Measurements from ENCODE around the gene SNX32. TPM values are rescaled to one million over a fixed set of nuclear protein-coding genes. Genes with fewer than 3 reads are reported as not detected.

Gene SNX32
- polyA plus RNA-seq (ENCODE audit: insufficient read length in 3 of 3): 1 to 10 TPM; 1.4 to 3.7 (median 2.2) TPM
- long read RNA-seq, donor 1, partial matches to known transcripts: 0 of 1 reads
- long read RNA-seq, donor 1, other reads (novel, unspliced or antisense): 0 of 1 reads
- long read RNA-seq, donor 2, partial matches to known transcripts: 639 of 639 reads
- long read RNA-seq, donor 2, other reads (novel, unspliced or antisense): 0 of 639 reads
- long read RNA-seq, donor 3, partial matches to known transcripts: 1,060 of 1,065 reads
- long read RNA-seq, donor 3, other reads (novel, unspliced or antisense): 5 of 1,065 reads
- long read RNA-seq, donor 4, partial matches to known transcripts: 851 of 852 reads
- long read RNA-seq, donor 4, other reads (novel, unspliced or antisense): 0 of 852 reads
- long read RNA-seq, donor 5: 0 reads
- long read RNA-seq, donor 6, partial matches to known transcripts: 660 of 660 reads
- long read RNA-seq, donor 6, other reads (novel, unspliced or antisense): 0 of 660 reads
- long read RNA-seq, donor 7, partial matches to known transcripts: 990 of 1,010 reads
- long read RNA-seq, donor 7, other reads (novel, unspliced or antisense): 20 of 1,010 reads
- long read RNA-seq, donor 8, partial matches to known transcripts: 0 of 1 reads
- long read RNA-seq, donor 8, other reads (novel, unspliced or antisense): 0 of 1 reads
- long read RNA-seq, donor 9: 0 reads
- long read RNA-seq, donor 10: 0 reads
- long read RNA-seq, donor 11, partial matches to known transcripts: 712 of 712 reads
- long read RNA-seq, donor 11, other reads (novel, unspliced or antisense): 0 of 712 reads
- long read RNA-seq, donor 12: 0 reads
- long read RNA-seq, donor 13: 0 reads
- long read RNA-seq, donor 14, partial matches to known transcripts: 831 of 832 reads
- long read RNA-seq, donor 14, other reads (novel, unspliced or antisense): 0 of 832 reads
- long read RNA-seq, donor 15: 0 reads
- long read RNA-seq, donor 16, partial matches to known transcripts: 2,353 of 2,372 reads
- long read RNA-seq, donor 16, other reads (novel, unspliced or antisense): 19 of 2,372 reads

DNA sequence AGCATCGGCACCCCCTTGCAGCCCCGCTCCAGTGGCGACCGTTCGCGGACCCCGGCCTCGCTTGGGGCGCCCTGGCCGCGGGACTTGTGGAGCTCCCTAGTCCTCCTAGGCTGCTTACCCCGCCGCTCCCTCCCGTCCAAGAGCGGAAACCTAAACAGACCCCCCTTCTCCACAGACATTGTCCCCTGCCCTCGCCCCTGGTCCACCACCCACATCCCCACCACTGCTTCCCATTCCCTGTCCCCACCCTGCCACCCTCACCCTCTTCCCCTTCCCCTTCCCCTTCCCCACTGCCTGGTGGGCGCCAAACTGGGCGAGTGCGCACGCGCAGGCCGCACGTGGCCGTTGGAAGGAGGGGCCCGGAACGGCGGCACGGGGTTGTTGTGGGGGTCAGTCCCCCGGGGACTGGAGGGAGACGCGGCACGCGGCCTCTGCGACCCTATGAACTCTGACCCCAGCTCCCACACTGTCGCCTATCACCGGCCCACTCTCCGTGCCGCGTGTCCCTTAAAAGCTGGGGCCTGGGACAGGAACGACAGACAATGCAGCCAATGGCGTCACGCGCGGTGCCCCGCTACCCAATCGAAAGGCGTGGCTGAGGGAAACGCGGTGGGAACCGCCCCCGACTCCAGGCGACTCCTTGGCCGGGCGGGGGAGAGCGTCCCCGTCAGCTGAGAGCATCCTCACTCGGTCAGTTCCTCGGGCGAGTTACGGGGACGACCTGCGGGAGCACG is at the start of gene SNX32:
Gene SNX32, plus strand, starts transcription at position 667 of the 734 bp plus-strand sequence. CDS start 103 bp downstream, outside the sequence.
- DNase-seq (ENCODE audit: extremely low read depth in 1 of 11, low read depth in 9 of 11, low spot score in 4 of 11): peak; percentile 85 to 95 (median 89)

DNA sequence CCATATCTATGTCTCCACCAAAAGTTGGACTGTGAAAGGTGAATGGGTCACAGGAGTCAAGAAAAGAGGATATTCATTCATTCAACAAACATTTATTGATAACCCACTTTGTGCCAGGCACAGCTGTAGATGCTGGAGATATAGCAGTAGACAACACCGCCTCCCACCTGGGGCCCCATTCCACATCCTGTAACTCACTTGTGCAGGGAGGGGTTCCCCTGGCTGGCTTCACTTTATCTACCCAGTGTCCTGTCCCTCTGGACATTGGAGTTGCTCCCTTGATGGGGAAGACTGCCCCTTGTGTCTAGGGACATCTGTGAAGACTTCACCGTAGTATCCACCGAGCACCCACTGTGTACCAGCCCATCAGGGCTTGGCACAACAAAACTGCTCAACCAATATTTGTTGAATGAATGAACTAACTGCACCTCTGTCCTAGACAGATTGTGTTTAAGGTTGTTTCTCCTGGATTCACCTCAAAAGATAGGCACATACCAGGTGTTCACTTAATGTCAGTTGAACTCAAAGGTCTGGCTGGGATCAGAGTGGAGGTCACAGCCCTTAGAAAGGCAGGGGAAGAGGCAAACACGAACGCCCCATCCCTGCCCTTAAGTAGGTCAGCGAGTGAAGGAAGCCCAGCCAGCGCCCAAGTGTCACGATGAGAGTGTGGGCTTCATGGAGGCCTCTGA is 48.3 kb upstream of the SNX32 start:
- no peak for DNase-seq (ENCODE audit: extremely low read depth in 1 of 11, low read depth in 9 of 11, low spot score in 4 of 11)

DNA sequence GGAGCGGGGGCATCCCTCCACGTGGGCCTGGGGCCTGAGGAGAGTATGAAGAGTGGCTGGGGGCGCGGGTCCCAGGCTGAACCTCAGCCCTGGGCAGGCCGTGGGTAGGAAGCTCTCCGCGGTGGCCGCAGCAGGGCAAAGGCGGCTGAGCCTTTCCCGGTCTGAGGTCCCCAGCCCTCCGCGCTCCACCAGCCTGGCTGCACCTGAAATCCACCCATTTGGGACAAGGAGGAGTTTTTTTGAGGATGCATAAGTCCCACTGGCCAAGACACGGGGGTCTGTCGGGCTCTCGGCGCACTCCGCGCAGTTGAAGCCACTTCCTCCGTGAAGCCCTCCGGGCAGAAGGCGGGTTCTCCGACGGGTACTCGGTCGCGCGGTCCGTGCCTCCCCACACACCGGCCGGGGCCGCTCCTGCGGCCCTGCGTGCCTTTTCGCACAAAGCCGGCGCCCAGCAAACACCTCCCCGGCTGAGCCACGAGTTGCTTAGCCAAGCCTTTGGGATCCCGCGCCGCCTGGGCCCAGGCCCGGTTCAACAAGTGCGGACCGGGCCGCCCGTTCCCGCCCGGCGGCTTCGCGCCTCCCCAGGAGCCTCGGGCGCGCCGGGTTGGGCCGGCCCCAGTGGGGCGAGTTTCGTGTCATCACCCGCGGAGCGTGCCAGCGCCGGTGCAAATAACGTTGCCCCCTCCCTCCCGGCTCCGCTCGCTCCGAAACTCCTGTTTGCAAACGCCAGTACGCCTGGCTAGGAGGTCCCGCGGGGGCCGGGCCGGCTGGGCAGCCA is 47.6 kb upstream of the SNX32 start:
- DNase-seq (ENCODE audit: extremely low read depth in 1 of 11, low read depth in 9 of 11, low spot score in 4 of 11): no peak

DNA sequence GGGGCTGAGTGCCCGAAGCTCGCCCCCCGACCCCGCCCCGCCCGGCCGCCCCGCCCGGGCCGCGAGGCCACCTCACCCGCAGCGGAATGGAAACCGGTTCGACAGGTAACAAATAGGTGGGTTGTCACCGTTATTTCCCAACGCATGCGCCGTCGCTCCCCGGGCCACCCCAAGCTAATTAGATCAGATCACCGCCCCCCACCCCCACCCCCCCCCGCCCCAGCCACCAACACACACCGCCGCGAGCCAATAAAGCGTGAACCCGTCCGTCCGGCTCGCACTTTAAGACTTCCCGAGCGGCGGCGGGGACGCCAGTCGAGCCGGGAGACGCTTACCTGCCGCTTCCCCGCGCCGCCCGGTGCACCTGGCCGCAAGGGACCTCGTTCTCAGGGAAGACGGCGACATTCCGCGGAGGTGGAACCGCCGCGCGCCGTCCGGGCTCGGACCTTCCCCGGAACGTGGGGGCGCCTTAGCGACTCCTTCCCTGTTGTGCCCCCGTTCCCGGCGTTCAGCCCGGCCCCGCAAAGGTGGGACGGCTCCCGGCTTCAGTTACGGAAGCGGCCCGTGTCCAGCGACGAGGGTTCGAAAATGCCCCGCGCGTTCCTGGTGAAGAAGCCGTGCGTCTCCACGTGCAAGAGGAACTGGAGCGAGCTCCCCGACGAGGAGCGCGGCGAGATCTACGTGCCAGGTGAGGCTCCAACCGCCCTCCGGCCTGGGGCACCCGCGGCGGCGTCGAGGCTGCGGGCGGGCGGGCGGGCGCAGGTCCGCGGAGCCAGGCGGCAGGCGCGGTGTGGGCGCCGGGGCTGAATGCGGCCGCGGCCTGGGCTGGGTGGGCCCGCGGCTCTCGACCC is 46.8 kb upstream of the SNX32 start, which contains the start of gene OVOL1:
Gene OVOL1, plus strand, starts transcription at position 278 of the 851 bp plus-strand sequence. Its CDS starts 311 bp downstream, at position 589.
- DNase-seq (ENCODE audit: extremely low read depth in 1 of 11, low read depth in 9 of 11, low spot score in 4 of 11): peak in 2 of 11 donors; percentile 34 to 72

DNA sequence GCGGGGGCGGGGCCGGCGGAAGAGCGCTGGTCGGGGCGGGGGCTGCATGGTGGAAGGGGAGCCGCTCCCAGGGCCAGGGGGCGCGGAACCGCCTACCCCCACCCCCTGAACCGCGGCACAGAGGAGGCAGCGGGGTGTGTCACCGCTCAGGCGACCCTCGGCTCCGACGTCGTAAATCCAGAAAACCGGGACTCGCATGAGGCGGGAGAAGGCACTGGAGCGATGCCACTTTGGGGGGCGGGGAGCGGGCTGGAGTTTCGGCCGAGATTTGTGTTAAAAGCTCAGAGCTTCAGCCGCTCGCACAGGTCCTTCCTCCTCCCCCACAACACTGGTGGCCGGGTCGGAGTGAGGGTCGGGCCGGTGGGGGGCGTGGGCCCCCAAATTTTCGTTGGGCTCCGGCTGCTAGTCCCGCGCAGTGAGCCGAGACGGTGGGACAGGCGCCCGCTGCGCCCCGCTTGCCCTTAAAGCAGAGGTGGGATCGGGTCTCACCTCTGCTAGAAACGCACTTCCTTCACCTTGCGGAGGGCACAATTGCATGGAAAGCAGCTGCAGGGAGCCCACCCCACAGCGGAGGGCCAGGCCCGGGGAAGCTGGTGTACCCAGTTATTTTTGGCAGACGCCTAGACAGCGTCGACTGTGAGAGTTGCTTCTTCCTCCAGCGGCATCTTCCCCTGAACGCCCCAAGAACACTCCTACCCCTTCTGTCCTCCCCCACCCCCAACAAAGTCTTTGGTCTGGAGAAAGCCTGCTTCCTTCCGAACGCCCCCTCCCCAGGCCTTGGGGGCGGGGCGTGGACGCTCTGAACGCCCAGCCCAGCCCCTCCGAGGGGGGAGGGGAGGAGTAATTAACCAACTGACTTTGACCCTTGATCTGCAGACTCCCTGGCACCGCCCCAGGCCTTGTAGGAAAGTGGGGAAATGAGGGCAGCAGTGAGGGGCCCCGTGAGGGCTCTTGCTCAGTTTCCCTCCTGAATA is 45.8 kb upstream of the SNX32 start:
- peak in 2 of 11 donors; percentile 43 to 74 for DNase-seq (ENCODE audit: extremely low read depth in 1 of 11, low read depth in 9 of 11, low spot score in 4 of 11)

DNA sequence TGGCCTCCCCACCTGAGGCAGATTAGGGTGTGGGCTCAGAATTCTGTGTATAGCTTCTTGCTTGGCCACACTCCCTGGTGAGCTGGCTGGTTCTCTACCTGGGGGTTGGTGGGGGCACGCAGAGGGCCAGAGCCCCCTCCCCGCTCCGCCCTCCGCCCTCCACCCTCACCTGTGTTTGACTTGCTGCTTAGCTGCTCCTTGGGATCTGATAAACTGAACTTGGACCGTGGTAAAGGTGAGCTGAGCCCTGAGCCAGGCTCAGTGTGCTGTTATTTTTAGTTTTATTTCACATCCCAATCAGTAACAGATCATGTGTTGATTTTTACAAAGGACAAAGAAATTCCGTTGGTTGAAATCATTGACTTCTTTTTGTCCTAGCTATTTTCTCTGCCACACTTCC is 44.9 kb upstream of the SNX32 start:
- DNase-seq (ENCODE audit: extremely low read depth in 1 of 11, low read depth in 9 of 11, low spot score in 4 of 11): no peak

DNA sequence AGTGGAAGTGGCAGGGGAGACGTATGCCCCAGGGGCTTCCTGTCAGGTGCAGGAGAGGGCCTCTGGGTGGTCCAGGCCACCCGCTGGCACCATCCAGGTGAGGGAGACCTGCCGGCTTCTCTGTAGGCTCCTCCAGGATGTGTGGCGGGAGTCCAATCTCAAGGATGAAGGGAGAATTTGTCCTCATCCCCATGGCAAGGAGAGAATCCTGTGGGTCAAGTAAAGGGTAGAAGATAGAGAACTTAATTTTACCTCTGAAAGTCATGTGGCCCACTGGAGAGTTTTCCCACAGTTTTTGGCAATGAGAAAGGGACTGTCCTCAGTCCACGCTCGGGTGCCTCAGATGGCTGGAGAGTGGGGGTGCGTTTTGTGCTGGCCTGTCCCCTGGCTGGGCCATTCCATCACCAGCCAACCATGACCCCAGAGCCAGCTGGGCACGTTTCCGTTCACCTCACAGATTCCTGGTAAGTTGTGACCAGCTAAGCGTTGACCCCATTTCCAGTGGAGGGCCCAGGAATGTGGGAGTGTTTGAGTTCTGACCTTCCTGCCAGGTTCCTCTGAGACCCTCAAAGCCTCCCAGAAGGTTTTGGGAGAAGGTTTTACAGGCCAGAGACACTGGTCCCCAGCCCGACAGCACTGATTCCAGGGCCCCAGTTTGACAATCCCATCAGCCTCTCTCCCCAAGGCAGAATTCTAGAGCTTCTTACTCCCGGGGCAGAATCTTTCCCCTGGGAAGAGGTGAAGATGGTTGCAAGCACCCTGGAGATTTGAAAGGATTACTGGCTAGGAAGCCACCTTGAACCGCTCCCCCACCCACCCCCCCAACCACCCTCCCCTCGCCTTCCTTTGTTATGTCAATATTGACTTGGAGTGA is 44.3 kb upstream of the SNX32 start:
- DNase-seq (ENCODE audit: extremely low read depth in 1 of 11, low read depth in 9 of 11, low spot score in 4 of 11): no peak

DNA sequence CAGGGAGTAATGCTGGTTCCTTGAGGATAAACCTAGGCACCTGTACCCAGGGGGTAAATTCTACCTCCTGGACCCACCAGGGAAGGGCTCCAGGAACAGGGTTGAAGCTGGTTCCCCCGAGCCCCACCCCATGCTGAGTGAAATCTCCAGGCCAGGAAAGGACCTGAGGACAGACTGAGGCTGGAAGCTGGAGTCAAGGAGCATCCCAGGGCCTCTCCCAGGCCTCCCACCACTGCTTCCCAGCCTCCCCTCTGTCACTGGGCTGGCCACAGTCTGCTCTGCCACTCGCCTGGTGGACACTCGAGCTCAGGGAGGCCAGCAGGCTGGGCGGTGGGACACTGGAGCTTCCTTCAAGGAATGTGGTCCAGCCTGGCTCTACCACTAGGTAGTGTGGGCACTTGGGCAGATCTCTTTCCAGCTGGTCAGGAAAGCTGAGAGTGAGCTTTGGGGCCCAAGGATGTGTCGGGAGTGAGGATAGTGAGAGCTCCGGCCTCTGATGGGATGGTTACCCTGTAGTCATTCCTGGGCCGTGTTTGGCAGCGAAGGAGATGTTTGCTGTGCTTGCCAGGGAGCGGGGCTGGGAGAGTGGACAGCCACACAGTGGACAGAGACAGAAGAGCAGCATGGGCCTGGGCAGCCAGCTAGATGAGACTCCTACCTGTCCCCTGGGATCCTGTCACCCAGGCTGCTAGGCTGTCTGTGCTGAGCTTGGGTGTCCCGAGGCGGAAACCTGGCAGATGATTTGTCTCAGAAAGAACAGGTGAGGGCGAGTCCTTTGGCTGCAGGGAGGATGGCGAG is 43.5 kb upstream of the SNX32 start:
- no peak for DNase-seq (ENCODE audit: extremely low read depth in 1 of 11, low read depth in 9 of 11, low spot score in 4 of 11)

DNA sequence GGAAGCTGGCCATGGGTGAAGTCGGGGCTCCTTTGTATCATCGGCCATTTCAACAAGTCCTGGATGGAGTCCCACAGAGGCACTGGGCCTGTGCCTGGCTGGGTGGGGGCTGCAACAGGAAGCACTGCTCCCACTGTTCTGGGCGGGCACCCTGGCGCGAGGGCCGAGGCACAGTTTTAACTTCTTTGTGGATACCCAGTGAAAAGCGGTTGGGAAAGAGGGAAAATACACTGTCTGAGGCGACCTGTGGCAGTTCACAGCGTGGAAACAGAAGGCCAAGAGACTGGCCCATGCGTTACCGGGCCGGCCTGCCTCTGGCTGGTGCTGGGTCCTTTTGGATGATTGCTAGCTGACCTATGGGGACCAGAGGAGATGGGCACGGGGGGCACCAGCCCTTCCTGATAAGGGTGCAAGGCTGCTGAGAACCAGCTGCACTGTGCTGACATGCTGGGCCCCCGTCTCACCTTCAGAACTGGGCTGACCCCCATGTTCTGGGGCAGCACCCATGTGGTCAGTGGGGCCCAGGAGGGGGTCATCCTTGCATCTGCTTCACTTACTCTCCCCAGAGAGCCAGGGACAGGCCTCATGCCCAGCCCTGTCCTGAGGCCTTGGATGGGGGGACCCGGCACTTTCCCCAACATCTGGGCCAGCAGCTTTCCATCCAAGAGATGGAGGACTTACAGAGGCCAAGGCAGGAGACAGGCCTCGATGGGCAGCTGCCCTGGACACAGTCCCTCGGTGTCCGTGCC is 42.7 kb upstream of the SNX32 start:
- no peak for DNase-seq (ENCODE audit: extremely low read depth in 1 of 11, low read depth in 9 of 11, low spot score in 4 of 11)

DNA sequence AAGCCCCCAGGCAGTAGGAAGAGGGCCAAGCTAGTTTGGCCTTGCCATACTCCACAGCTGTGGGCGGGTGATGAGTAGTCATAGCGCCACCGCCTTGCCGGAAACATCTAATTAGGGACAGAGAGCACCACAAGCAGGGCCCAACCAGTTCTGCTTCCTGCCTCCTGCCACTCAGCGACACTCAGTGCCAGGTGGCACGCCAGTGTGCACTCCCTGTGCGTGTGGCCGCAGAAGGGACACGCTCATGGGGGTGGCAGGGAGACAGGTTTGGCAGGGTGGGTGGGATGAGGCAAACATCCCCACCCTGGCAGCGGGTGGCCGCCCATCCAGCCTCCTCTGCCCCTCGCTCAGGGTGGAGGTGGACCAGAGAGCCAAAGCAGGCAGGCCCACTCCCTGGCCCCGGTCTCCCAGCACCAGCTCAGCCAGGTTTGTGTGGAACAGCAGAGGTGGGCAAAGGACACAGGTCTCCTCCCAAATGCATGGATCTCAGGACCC is 42.0 kb upstream of the SNX32 start:
- DNase-seq (ENCODE audit: extremely low read depth in 1 of 11, low read depth in 9 of 11, low spot score in 4 of 11): no peak

DNA sequence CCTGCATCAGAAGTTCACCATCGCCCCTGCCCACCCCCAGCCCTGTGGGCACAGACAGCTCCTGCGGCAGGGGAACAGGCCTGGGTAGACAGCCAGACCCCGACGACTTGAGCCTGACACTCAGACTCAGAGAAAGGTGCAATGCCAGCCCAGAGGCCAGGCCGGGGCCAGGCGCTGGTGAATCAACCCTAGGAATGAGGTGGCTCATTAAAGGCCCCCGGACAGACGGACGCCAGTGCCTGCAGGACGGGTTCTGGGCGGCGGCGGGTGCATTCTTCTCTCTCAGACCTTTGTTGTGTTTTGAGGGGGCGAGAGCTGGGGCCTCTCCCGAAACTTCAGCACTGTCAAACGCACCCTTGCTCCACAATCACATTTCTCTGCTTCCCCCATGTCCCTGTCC is 41.3 kb upstream of the SNX32 start:
- no peak for DNase-seq (ENCODE audit: extremely low read depth in 1 of 11, low read depth in 9 of 11, low spot score in 4 of 11)

DNA sequence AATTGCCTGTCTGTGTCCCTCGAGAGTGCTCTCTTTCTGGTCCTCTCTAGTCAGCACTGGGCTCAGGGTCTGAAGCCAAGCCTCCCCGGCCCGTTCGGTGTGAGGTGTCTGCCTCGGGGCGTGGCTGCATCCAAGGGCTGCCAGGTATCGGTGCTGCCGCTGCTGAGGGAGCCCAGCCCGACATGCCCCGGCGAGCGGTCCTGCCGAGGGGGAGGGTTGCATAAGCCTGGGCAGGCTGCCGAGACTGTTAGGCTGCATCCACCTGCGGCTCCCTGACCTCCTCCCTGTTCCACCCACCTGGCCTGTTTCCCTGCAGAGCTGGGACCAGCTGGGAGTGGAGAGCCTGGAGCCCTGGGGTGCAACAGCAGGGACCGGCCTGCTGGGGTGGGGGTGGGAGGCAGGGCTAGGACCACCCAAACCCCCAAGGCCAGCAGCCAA is 40.6 kb upstream of the SNX32 start:
- no peak for DNase-seq (ENCODE audit: extremely low read depth in 1 of 11, low read depth in 9 of 11, low spot score in 4 of 11)
